CD4-positive, CD25-positive, alpha-beta regulatory T cell (primary cell): ENCODE results near the gene TADA2A. TPM values are rescaled to one million over a fixed set of nuclear protein-coding genes. Genes with fewer than 3 reads are reported as not detected.
"Not testable (repeated sequence)": the region's sequence is repeated elsewhere in the genome, so short reads cannot be mapped to it uniquely, and the experiment has no call there.

ENCODE experiments used
- ATAC-seq, 2 donors: fragments of 150-1000 bp; cut with Tn5 transposase; one replicate each; pipeline ENCODE4 v1.10.0; 2021; ENCODE audit warnings: low read depth in 2 of 2, moderate number of reproducible peaks in 2 of 2, moderate library complexity in 1 of 2
- DNase-seq, 3 donors: peaks; one replicate each; pipeline versions ENCODE4 v3.0.0 to v3.0.0-alpha.2; 2012 to 2022; ENCODE audit warnings: mixed read lengths in 1 of 3
- H3K27ac ChIP-seq: one replicate; pipeline ENCODE4 v1.7.0; 2013; ENCODE audit warnings: mild to moderate bottlenecking, low read length; ENCODE audit not compliant: insufficient read depth, poor library complexity, severe bottlenecking
- H3K27me3 ChIP-seq: one replicate; pipeline ENCODE4 v1.7.0; 2013; ENCODE audit warnings: low read length; ENCODE audit not compliant: control insufficient read depth, insufficient read depth
- H3K36me3 ChIP-seq: one replicate; pipeline ENCODE4 v1.7.0; 2013; ENCODE audit warnings: mild to moderate bottlenecking, low read length, moderate library complexity; ENCODE audit not compliant: control insufficient read depth, insufficient read depth
- H3K4me1 ChIP-seq: 2 replicates; pipeline ENCODE4 v1.7.0; 2013; ENCODE audit warnings: mild to moderate bottlenecking, low read length; ENCODE audit not compliant: insufficient read depth, control insufficient read depth, poor library complexity, severe bottlenecking
- H3K4me3 ChIP-seq: one replicate; pipeline ENCODE4 v1.7.0; 2013; ENCODE audit warnings: low read depth, mild to moderate bottlenecking, low read length, moderate library complexity
- H3K9me3 ChIP-seq, 2 experiments: 1 replicate in 1 of 2; 2 replicates in 1 of 2; pipeline ENCODE4 v1.7.0; 2013; ENCODE audit warnings: low read length in 2 of 2, mild to moderate bottlenecking in 1 of 2, moderate library complexity in 1 of 2; ENCODE audit not compliant: control insufficient read depth in 2 of 2
- H3K27ac Mint-ChIP-seq, 3 donors: one replicate each; pipeline ENCODE4 v1.8.0; 2020 to 2022; ENCODE audit warnings: mild to moderate bottlenecking in 3 of 3, mixed read lengths in 3 of 3, moderate library complexity in 2 of 3
- H3K27me3 Mint-ChIP-seq: one replicate; pipeline ENCODE4 v1.8.0; 2022; ENCODE audit warnings: mild to moderate bottlenecking, mixed read lengths
- H3K36me3 Mint-ChIP-seq: one replicate; pipeline ENCODE4 v1.8.0; 2020; ENCODE audit warnings: mixed read lengths
- H3K4me1 Mint-ChIP-seq, 4 donors: one replicate each; pipeline ENCODE4 v1.8.0; 2020 to 2022; ENCODE audit warnings: mixed read lengths in 4 of 4, mild to moderate bottlenecking in 1 of 4
- H3K4me3 Mint-ChIP-seq, 4 donors: one replicate each; pipeline ENCODE4 v1.8.0; 2020 to 2022; ENCODE audit warnings: mild to moderate bottlenecking in 4 of 4, mixed read lengths in 4 of 4, moderate library complexity in 3 of 4
- H3K9me3 Mint-ChIP-seq, 7 donors: one replicate each; pipeline ENCODE4 v1.8.0; 2020 to 2022; ENCODE audit warnings: mixed read lengths in 7 of 7, mild to moderate bottlenecking in 3 of 7, moderate library complexity in 2 of 7
- polyA plus RNA-seq, 4 donors: library from polyadenylated mRNA; unstranded; fragments of 300-500 nt; fragmentation: Illumina TruSeq; gene quantifications; one replicate each; pipeline ENCODE4 v1.2.3, GENCODE V29; 2021
- total RNA-seq: library from RNA; stranded (reverse); gene quantifications from one replicate; pipeline ENCODE4 v1.2.3, GENCODE V29; 2022

Gene TADA2A
- total and polyA plus RNA-seq, 5 donors from 2014 or later: 6.3 to 20.2 (median 6.5) TPM

- DNase-seq (no peak), ATAC-seq (peak in 1 of 2 donors; percentile 24)
- Histone ChIP-seq H3K27ac (peak overlapping the region; percentile 62), H3K4me1 (peaks cover 16% of the 10 kb centered on the region), H3K36me3 (peaks cover under 1% of the 10 kb centered on the region), H3K4me3 (peak overlapping the region; percentile 85), H3K9me3 (no peaks in the 10 kb centered on the region), H3K27me3 (no peaks in the 10 kb centered on the region)
- peak overlapping the region; percentile 95 to 98 (median 96) for H3K4me3 Mint-ChIP-seq
- peaks cover 13 to 67% (median 49%) of the 10 kb centered on the region in 4 donors for H3K4me1 Mint-ChIP-seq
- H3K27ac Mint-ChIP-seq: peak overlapping the region; percentile 86 to 95 (median 94)
- no peaks in the 10 kb centered on the region for H3K36me3 Mint-ChIP-seq
- no peaks in the 10 kb centered on the region for H3K9me3 Mint-ChIP-seq
- no peaks in the 10 kb centered on the region for H3K27me3 Mint-ChIP-seq
Measured at GRCh38 chr17:37405955-37406634, 591 bp upstream of the TADA2A start.

GRCh38 chr17:37408145-37408479 lies 1.4 kb downstream of the TADA2A start:
- H3K27me3 ChIP-seq, H3K36me3 Mint-ChIP-seq: not testable (repeated sequence)

GRCh38 chr17:37410357-37410756 lies 3.7 kb downstream of the TADA2A start:
- H3K9me3 Mint-ChIP-seq: peaks cover 0 to 1% (median 0%) of the 10 kb centered on the region in 7 donors
- H3K27me3 Mint-ChIP-seq: no peaks in the 10 kb centered on the region
- no peak for ATAC-seq
- H3K4me1 Mint-ChIP-seq: peaks cover 4 to 58% (median 37%) of the 10 kb centered on the region in 4 donors
- Histone ChIP-seq H3K4me1 (peaks cover 13% of the 10 kb centered on the region), H3K9me3 (no peaks in the 10 kb centered on the region), H3K27ac (no peak overlapping the region), H3K36me3 (peaks cover 29% of the 10 kb centered on the region), H3K27me3 (no peaks in the 10 kb centered on the region), H3K4me3 (no peak overlapping the region)
- H3K36me3 Mint-ChIP-seq: peaks cover 18% of the 10 kb centered on the region
- DNase-seq: no peak
- H3K27ac Mint-ChIP-seq: no peak overlapping the region
- peak overlapping the region in 2 of 4 donors; percentile 29 to 52 for H3K4me3 Mint-ChIP-seq

More at GRCh38 chr17:37408145-37408479, 1.4 kb downstream of the TADA2A start:
- H3K9me3 ChIP-seq, H3K27ac ChIP-seq, H3K27me3 Mint-ChIP-seq, ATAC-seq, DNase-seq, H3K9me3 Mint-ChIP-seq, H3K4me3 ChIP-seq: not testable (repeated sequence)
- Mint-ChIP-seq H3K27ac (peak overlapping the region in 2 of 3 donors; percentile 62 to 92), H3K4me3 (peak overlapping the region; percentile 96 to 99 (median 96)), H3K4me1 (peaks cover 10 to 60% (median 46%) of the 10 kb centered on the region in 4 donors)
- Histone ChIP-seq H3K4me1 (peaks cover 16% of the 10 kb centered on the region), H3K36me3 (peaks cover 13% of the 10 kb centered on the region)

GRCh38 chr17:37413875-37414519 lies 7.3 kb downstream of the TADA2A start:
- H3K27me3 ChIP-seq: no peaks in the 10 kb centered on the region
- Mint-ChIP-seq H3K27ac (peak overlapping the region in 1 of 3 donors; percentile 12), H3K36me3 (peaks cover 18% of the 10 kb centered on the region), H3K4me1 (peaks cover 0 to 34% (median 18%) of the 10 kb centered on the region in 4 donors), H3K9me3 (peaks cover 0 to 1% (median 0%) of the 10 kb centered on the region in 7 donors), H3K4me3 (peak overlapping the region in 2 of 4 donors; percentile 43 to 45), H3K27me3 (no peaks in the 10 kb centered on the region)
- no peak overlapping the region for H3K27ac ChIP-seq
- H3K9me3 ChIP-seq: no peaks in the 10 kb centered on the region
- ATAC-seq: no peak
- no peak overlapping the region for H3K4me3 ChIP-seq
- peaks cover 34% of the 10 kb centered on the region for H3K36me3 ChIP-seq
- no peak for DNase-seq
- H3K4me1 ChIP-seq: no peaks in the 10 kb centered on the region

- DNase-seq: no peak
- peaks cover 0 to 1% (median 0%) of the 10 kb centered on the region in 7 donors for H3K9me3 Mint-ChIP-seq
- peaks cover 0 to 21% (median 9%) of the 10 kb centered on the region in 4 donors for H3K4me1 Mint-ChIP-seq
- Histone ChIP-seq H3K4me1 (no peaks in the 10 kb centered on the region), H3K27me3 (no peaks in the 10 kb centered on the region), H3K36me3 (peaks cover 29% of the 10 kb centered on the region), H3K4me3 (no peak overlapping the region), H3K27ac (no peak overlapping the region), H3K9me3 (no peaks in the 10 kb centered on the region)
- no peak for ATAC-seq
- H3K36me3 Mint-ChIP-seq: peaks cover 23% of the 10 kb centered on the region
- no peak overlapping the region for H3K27ac Mint-ChIP-seq
- H3K27me3 Mint-ChIP-seq: no peaks in the 10 kb centered on the region
- H3K4me3 Mint-ChIP-seq: no peak overlapping the region
Measured at GRCh38 chr17:37417852-37418251, 11.2 kb downstream of the TADA2A start.

GRCh38 chr17:37422971-37423625 lies 16.4 kb downstream of the TADA2A start:
- Histone ChIP-seq H3K27me3 (no peaks in the 10 kb centered on the region), H3K27ac (no peak overlapping the region), H3K4me1 (no peaks in the 10 kb centered on the region), H3K36me3 (peaks cover 42% of the 10 kb centered on the region), H3K9me3 (no peaks in the 10 kb centered on the region), H3K4me3 (no peak overlapping the region)
- Mint-ChIP-seq H3K9me3 (no peaks in the 10 kb centered on the region), H3K4me1 (peaks cover 0 to 4% (median 0%) of the 10 kb centered on the region in 4 donors), H3K27me3 (no peaks in the 10 kb centered on the region), H3K4me3 (no peak overlapping the region), H3K27ac (peak overlapping the region in 1 of 3 donors; percentile 19), H3K36me3 (peaks cover 19% of the 10 kb centered on the region)
- no peak for DNase-seq
- no peak for ATAC-seq

GRCh38 chr17:37425268-37425667 lies 18.6 kb downstream of the TADA2A start:
- peaks cover 22% of the 10 kb centered on the region for H3K36me3 Mint-ChIP-seq
- Histone ChIP-seq H3K9me3 (no peaks in the 10 kb centered on the region), H3K4me3 (no peak overlapping the region), H3K36me3 (peaks cover 52% of the 10 kb centered on the region), H3K27ac (no peak overlapping the region), H3K4me1 (no peaks in the 10 kb centered on the region), H3K27me3 (no peaks in the 10 kb centered on the region)
- ATAC-seq (no peak), DNase-seq (no peak)
- H3K9me3 Mint-ChIP-seq: no peaks in the 10 kb centered on the region
- H3K27me3 Mint-ChIP-seq: no peaks in the 10 kb centered on the region
- H3K4me3 Mint-ChIP-seq: no peak overlapping the region
- peak overlapping the region in 1 of 3 donors; percentile 35 for H3K27ac Mint-ChIP-seq
- peaks cover 0 to 10% (median 9%) of the 10 kb centered on the region in 4 donors for H3K4me1 Mint-ChIP-seq
